Keratinocyte (primary cell): Measurements from ENCODE around the gene DNAAF8. TPM values are rescaled to one million over a fixed set of nuclear protein-coding genes. Genes with fewer than 3 reads are reported as not detected.

Experiments
- DNase-seq: peaks from one replicate; pipeline ENCODE4 v3.0.0-alpha.2; 2011; ENCODE audit warnings: low read depth, missing footprints, low spot score
- FAIRE-seq: peaks from 2 replicates; lab custom pipeline; 2011; peaks lifted over from hg19 to GRCh38; lab: Jason Lieb, UNC
- H2AFZ ChIP-seq: 2 replicates; pipeline ENCODE4 v1.6.0; 2012; ENCODE audit warnings: low read length, control low read depth, inconsistent platforms; ENCODE audit not compliant: control insufficient read depth
- H3K27ac ChIP-seq: 2 replicates; pipeline ENCODE4 v1.5.1; 2011; ENCODE audit warnings: low read length; ENCODE audit not compliant: control insufficient read depth, insufficient read depth
- H3K27me3 ChIP-seq: 3 replicates; pipeline ENCODE4 v1.6.0; 2011; ENCODE audit warnings: low read length; ENCODE audit not compliant: control insufficient read depth, insufficient read depth; ENCODE audit errors: extremely low read depth
- H3K36me3 ChIP-seq, 2 experiments: 2 replicates in 1 of 2; 3 replicates in 1 of 2; pipeline ENCODE4 v1.5.1; 2011; ENCODE audit warnings: low read length in 2 of 2, mild to moderate bottlenecking in 1 of 2; ENCODE audit not compliant: control insufficient read depth in 2 of 2, insufficient read depth in 2 of 2; ENCODE audit errors: extremely low read depth in 1 of 2
- H3K4me1 ChIP-seq: 3 replicates; pipeline ENCODE4 v1.5.1; 2011; ENCODE audit warnings: low read length; ENCODE audit not compliant: control insufficient read depth, insufficient read depth; ENCODE audit errors: extremely low read depth
- H3K4me2 ChIP-seq: 3 replicates; pipeline ENCODE4 v1.6.0; 2011; ENCODE audit warnings: low read depth, low read length; ENCODE audit not compliant: control insufficient read depth, insufficient read depth; ENCODE audit errors: extremely low read depth
- H3K4me3 ChIP-seq, 3 experiments: fragments of 200-600 bp in 1 of 3; sonication (generic) in 1 of 3; 2 replicates in 2 of 3; 3 replicates in 1 of 3; pipeline ENCODE4 v1.5.1; 2011 to 2016; ENCODE audit warnings: low read length in 3 of 3, mild to moderate bottlenecking in 3 of 3, control low read depth in 2 of 3, inconsistent platforms in 1 of 3, low read depth in 1 of 3, mixed read lengths in 1 of 3, mixed run types in 1 of 3, moderate library complexity in 1 of 3; ENCODE audit not compliant: control insufficient read depth in 2 of 3, insufficient read depth in 2 of 3; ENCODE audit errors: extremely low read depth in 1 of 3
- H3K79me2 ChIP-seq: 2 replicates; pipeline ENCODE4 v1.6.0; 2012; ENCODE audit warnings: low read length; ENCODE audit not compliant: control insufficient read depth, insufficient read depth
- H3K9ac ChIP-seq: 3 replicates; pipeline ENCODE4 v1.6.0; 2011; ENCODE audit warnings: low read length; ENCODE audit not compliant: control insufficient read depth, insufficient read depth; ENCODE audit errors: extremely low read depth
- H3K9me1 ChIP-seq: 3 replicates; pipeline ENCODE4 v1.6.0; 2011; ENCODE audit warnings: low read length; ENCODE audit not compliant: control insufficient read depth, insufficient read depth; ENCODE audit errors: extremely low read depth
- H3K9me3 ChIP-seq: 2 replicates; pipeline ENCODE4 v1.5.1; 2012; ENCODE audit warnings: low read depth, low read length; ENCODE audit not compliant: control insufficient read depth
- H4K20me1 ChIP-seq: 3 replicates; pipeline ENCODE4 v1.6.0; 2011; ENCODE audit warnings: low read length; ENCODE audit not compliant: control insufficient read depth, insufficient read depth; ENCODE audit errors: extremely low read depth
- CTCF ChIP-seq, 3 experiments: IDR thresholded peaks in 1 of 3; conservative IDR thresholded peaks in 1 of 3; optimal IDR thresholded peaks in 1 of 3; 2 replicates in 2 of 3; 3 replicates in 1 of 3; pipeline versions ENCODE3 to v1.5.1; 2011; ENCODE audit warnings: low read length in 3 of 3, mild to moderate bottlenecking in 3 of 3, moderate library complexity in 2 of 3, control low read depth in 1 of 3, inconsistent platforms in 1 of 3; ENCODE audit not compliant: insufficient read depth in 2 of 3; ENCODE audit errors: extremely low read depth in 1 of 3
- EZH2 ChIP-seq: IDR thresholded peaks from one replicate; pipeline ENCODE4 v1.6.1; 2012; ENCODE audit warnings: inconsistent platforms, mild to moderate bottlenecking, low read length, moderate library complexity
- dilution Hi-C: fragments of 300-500 bp; cut with MboI; formaldehyde crosslinking; loops from one replicate; pipeline ENCODE4 v1.7.0; 2020; ENCODE audit warnings: low sequenced_read_pairs; ENCODE audit not compliant: extremely low pct_ligation_motif_present
- polyA plus RNA-seq, 5 experiments: library from polyadenylated mRNA; depleted of rRNA in 3 of 5; stranded (reverse) in 3 of 5; stranded (forward) in 1 of 5; unstranded in 1 of 5; fragments of >200 nt; gene quantifications; 1 replicate in 1 of 5; 2 replicates in 3 of 5; 3 replicates in 1 of 5; pipeline versions ENCODE4 v1.2.1 to v1.2.3, GENCODE V29; 2011 to 2012; ENCODE audit warnings: missing spikeins in 2 of 5, low read depth in 1 of 5, low replicate concordance in 1 of 5

The DNAAF8 gene
- polyA plus RNA-seq, 1 donor (not counting 4 experiments of a cell fraction or from before 2014, with no cell fraction given) = 0.26 TPM

- Histone ChIP-seq H3K9me1 (no peaks in the 10 kb centered on the region), H3K9me3 (no peaks in the 10 kb centered on the region), H3K36me3 (no peaks in the 10 kb centered on the region), H3K4me2 (no peak overlapping the region), H3K79me2 (no peaks in the 10 kb centered on the region), H4K20me1 (no peaks in the 10 kb centered on the region), H3K27ac (no peak overlapping the region), H2AFZ (no peak overlapping the region), H3K27me3 (no peaks in the 10 kb centered on the region), H3K4me3 (no peak overlapping the region), H3K4me1 (peaks cover 11% of the 10 kb centered on the region), H3K9ac (no peak overlapping the region)
- FAIRE-seq (no peak), DNase-seq (no peak)
- no peak for TF ChIP-seq CTCF (optimal IDR thresholded peaks at IDR 0.05 in 1 of 3, IDR thresholded peaks at IDR 0.05 in 1 of 3, conservative IDR thresholded peaks at IDR 0.05 in 1 of 3; ENCODE audit: extremely low read depth in 1 of 3, insufficient read depth in 2 of 3, low read length in 3 of 3)
- no peak for TF ChIP-seq EZH2
- dilution Hi-C loops = no loop called here
Observed at GRCh38 chr16:4745274-4745569, 10.9 kb downstream of the DNAAF8 start.

- dilution Hi-C loops = no loop called here
- no peaks in the 10 kb centered on the region for H3K9me3 ChIP-seq
- no peak overlapping the region for H2AFZ ChIP-seq
- H3K27me3 ChIP-seq = no peaks in the 10 kb centered on the region
- no peak overlapping the region for H3K4me2 ChIP-seq
- TF ChIP-seq CTCF (optimal IDR thresholded peaks at IDR 0.05 in 1 of 3, IDR thresholded peaks at IDR 0.05 in 1 of 3, conservative IDR thresholded peaks at IDR 0.05 in 1 of 3; ENCODE audit: extremely low read depth in 1 of 3, insufficient read depth in 2 of 3, low read length in 3 of 3) (no peak), EZH2 (no peak)
- no peak overlapping the region for H3K4me3 ChIP-seq
- no peaks in the 10 kb centered on the region for H4K20me1 ChIP-seq
- DNase-seq (no peak), FAIRE-seq (no peak)
- no peaks in the 10 kb centered on the region for H3K79me2 ChIP-seq
- H3K9ac ChIP-seq = no peak overlapping the region
- no peak overlapping the region for H3K27ac ChIP-seq
- peaks cover 5% of the 10 kb centered on the region in 2 experiments for H3K36me3 ChIP-seq
- no peaks in the 10 kb centered on the region for H3K9me1 ChIP-seq
- H3K4me1 ChIP-seq = peaks cover 11% of the 10 kb centered on the region
Observed at GRCh38 chr16:4746215-4746614, 11.9 kb downstream of the DNAAF8 start.
